ENCODE results near the gene CAMK2D. TPM values are rescaled to one million over a fixed set of nuclear protein-coding genes. Genes with fewer than 3 reads are reported as not detected.

Gene CAMK2D
- total RNA-seq, 4 donors from 2014 or later = 62.0 to 122 (median 85.1) TPM

DNA sequence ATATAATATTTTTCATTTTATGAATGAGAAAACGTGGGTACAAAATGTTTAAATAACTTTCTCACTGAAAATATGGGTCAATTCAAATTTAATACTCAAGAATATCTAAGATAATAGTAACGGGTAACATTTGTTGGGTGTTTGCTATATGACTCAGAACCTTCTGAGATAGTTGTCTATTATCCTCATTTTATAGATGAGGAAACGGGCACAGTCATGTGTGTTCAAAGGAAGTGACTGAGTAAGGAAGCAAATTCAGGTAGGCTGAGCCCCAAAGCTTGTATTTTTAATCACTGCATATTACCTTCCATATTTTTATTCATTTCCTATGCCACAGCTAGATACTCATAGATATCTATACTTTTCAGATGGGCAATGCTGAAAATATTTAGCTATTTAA is 12.2 kb upstream of the CAMK2D start:
- TF ChIP-seq, protein P1, sequence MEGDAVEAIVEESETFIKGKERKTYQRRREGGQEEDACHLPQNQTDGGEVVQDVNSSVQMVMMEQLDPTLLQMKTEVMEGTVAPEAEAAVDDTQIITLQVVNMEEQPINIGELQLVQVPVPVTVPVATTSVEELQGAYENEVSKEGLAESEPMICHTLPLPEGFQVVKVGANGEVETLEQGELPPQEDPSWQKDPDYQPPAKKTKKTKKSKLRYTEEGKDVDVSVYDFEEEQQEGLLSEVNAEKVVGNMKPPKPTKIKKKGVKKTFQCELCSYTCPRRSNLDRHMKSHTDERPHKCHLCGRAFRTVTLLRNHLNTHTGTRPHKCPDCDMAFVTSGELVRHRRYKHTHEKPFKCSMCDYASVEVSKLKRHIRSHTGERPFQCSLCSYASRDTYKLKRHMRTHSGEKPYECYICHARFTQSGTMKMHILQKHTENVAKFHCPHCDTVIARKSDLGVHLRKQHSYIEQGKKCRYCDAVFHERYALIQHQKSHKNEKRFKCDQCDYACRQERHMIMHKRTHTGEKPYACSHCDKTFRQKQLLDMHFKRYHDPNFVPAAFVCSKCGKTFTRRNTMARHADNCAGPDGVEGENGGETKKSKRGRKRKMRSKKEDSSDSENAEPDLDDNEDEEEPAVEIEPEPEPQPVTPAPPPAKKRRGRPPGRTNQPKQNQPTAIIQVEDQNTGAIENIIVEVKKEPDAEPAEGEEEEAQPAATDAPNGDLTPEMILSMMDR (IDR thresholded peaks at IDR 0.05; ENCODE audit: low read depth) = no peak

DNA sequence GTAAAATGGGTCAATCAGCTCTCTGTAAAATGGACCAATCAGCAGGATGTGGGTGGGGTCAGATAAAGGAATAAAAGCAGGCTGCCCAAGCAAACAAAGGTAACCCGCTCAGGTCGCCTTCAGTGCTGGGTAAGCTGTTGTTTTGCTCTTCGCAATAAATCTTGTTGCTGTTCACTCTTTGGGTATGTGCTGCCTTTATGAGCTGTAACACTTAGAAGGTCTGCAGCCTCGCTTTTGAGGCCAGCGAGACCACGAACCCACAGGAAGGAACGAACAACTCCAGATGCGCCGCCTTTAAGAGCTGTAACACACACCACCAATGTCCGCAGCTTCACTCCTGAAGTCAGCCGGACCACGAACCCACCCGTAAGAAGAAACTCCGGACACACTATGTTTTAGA is 11.5 kb upstream of the CAMK2D start:
- TF ChIP-seq, protein P1 (IDR thresholded peaks at IDR 0.05; ENCODE audit: low read depth) = no peak

DNA sequence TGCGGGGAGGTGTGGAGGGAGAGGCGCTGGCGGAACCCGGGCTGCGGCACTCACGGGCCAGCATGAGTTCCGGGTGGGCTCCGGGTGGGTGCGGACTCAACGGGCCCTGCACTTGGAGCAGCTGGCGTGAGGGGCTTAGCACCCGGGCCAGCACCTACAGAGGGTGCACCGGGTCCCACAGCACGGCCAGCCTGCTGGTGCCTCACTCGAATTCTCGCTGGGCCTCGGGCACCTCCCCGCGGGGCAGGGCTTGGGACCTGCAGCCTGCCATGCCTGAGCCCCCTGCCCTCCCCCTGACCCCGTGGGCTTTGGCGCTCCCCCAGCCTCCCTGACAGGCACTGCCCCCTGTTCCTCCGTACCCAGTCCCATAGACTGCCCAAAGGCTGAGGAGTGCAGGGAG is 10.8 kb upstream of the CAMK2D start:
- TF ChIP-seq, protein P1 (IDR thresholded peaks at IDR 0.05; ENCODE audit: low read depth) = no peak

DNA sequence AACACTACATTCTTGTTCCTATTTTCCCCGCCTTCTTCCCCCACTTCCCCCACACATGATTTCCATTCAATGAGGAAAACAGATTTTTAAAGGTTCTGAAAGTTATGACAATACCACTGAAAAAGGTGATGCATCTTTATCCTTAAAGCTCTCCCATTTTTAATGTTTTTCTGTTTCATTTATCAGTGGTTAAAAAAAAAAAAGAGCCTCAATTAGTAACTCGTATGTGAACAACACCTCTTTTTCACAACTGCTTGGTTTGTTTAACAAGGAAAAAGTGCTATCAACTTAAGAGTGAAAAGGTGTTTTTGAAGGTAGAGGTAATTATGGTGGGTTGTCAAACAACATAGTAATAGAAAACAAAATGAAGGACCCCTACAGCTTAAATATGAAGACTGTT is 8.2 kb upstream of the CAMK2D start:
- TF ChIP-seq, protein P1 (IDR thresholded peaks at IDR 0.05; ENCODE audit: low read depth) = no peak

DNA sequence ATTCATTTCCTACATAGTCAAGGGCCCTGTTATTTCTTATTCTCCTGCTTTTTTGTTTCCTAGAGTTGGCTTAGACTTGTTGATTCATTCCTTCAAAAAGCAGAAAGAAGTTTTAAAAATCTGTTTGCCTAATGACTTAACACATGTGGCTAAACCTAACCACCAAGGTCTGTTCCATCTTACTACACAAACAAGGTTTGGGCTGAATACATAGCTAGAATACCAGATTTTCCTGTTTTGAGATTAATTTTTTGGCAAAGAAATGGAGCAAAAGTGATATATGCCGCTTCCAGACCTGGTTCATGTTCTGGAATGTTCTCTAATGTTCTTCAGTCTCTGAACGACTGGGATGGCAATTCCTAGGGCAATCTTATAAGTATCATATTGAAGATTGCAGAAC is 7.4 kb upstream of the CAMK2D start:
- TF ChIP-seq, protein P1 (IDR thresholded peaks at IDR 0.05; ENCODE audit: low read depth) = no peak

DNA sequence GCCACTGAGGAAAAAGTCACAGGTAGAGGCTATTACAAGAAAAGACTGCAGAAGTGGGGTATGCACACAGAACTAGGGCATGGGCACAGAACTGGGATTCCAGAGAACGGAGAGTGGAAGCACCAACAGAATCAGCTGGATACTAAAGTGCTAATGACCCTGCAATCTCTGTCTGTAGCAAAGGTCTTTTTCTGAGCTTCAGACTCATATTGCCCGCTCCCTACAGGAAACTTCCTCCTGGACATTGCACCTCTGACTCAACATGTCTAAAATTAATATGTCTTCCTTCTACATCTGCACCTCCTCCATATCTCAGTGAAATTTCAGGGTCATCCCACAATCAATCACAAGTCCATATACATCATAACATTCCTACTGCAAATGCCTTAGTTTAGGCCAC is 5.3 kb upstream of the CAMK2D start:
- TF ChIP-seq, protein P1 (IDR thresholded peaks at IDR 0.05; ENCODE audit: low read depth) = no peak

DNA sequence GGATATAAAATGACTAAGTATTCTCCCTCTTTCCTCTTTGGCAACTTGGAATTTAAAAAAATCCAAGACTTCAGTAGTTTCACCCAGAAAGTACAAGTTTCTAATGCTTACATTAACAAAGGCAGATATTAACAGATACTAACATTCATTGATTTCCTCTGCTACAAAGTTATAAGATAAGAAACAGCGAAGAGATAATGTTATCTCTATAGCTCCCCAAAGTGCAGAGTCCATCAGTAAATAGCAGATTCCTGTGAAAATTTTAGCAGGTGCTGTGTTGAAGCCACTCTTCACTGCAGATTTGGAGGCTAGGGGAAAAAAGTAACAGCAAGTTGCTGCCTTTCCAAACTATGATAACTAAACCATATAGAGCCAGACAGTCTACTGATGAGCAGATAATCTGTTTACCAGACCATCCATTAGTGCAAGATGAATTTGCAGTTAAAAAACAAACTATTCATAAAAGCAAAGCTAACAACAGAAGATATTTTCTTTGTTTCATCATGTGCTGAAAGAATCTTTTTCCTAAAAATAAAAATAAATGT is 3.3 kb upstream of the CAMK2D start:
- TF ChIP-seq, protein P1 (IDR thresholded peaks at IDR 0.05; ENCODE audit: low read depth) = no peak
